Keratinocyte (primary cell): ENCODE measurements around the gene C20orf144. TPM values are rescaled to one million over a fixed set of nuclear protein-coding genes. Genes with fewer than 3 reads are reported as not detected.
"Not testable (repeated sequence)": the region's sequence is repeated elsewhere in the genome, so short reads cannot be mapped to it uniquely, and the experiment has no call there.

Source experiments
- DNase-seq: peaks from one replicate; pipeline ENCODE4 v3.0.0-alpha.2; 2011; ENCODE audit warnings: low read depth, missing footprints, low spot score
- FAIRE-seq: peaks from 2 replicates; lab custom pipeline; 2011; peaks lifted over from hg19 to GRCh38; lab: Jason Lieb, UNC
- H2AFZ ChIP-seq: 2 replicates; pipeline ENCODE4 v1.6.0; 2012; ENCODE audit warnings: low read length, control low read depth, inconsistent platforms; ENCODE audit not compliant: control insufficient read depth
- H3K27ac ChIP-seq: 2 replicates; pipeline ENCODE4 v1.5.1; 2011; ENCODE audit warnings: low read length; ENCODE audit not compliant: control insufficient read depth, insufficient read depth
- H3K27me3 ChIP-seq: 3 replicates; pipeline ENCODE4 v1.6.0; 2011; ENCODE audit warnings: low read length; ENCODE audit not compliant: control insufficient read depth, insufficient read depth; ENCODE audit errors: extremely low read depth
- H3K36me3 ChIP-seq, 2 experiments: 2 replicates in 1 of 2; 3 replicates in 1 of 2; pipeline ENCODE4 v1.5.1; 2011; ENCODE audit warnings: low read length in 2 of 2, mild to moderate bottlenecking in 1 of 2; ENCODE audit not compliant: control insufficient read depth in 2 of 2, insufficient read depth in 2 of 2; ENCODE audit errors: extremely low read depth in 1 of 2
- H3K4me1 ChIP-seq: 3 replicates; pipeline ENCODE4 v1.5.1; 2011; ENCODE audit warnings: low read length; ENCODE audit not compliant: control insufficient read depth, insufficient read depth; ENCODE audit errors: extremely low read depth
- H3K4me2 ChIP-seq: 3 replicates; pipeline ENCODE4 v1.6.0; 2011; ENCODE audit warnings: low read depth, low read length; ENCODE audit not compliant: control insufficient read depth, insufficient read depth; ENCODE audit errors: extremely low read depth
- H3K4me3 ChIP-seq, 3 experiments: fragments of 200-600 bp in 1 of 3; sonication (generic) in 1 of 3; 2 replicates in 2 of 3; 3 replicates in 1 of 3; pipeline ENCODE4 v1.5.1; 2011 to 2016; ENCODE audit warnings: low read length in 3 of 3, mild to moderate bottlenecking in 3 of 3, control low read depth in 2 of 3, inconsistent platforms in 1 of 3, low read depth in 1 of 3, mixed read lengths in 1 of 3, mixed run types in 1 of 3, moderate library complexity in 1 of 3; ENCODE audit not compliant: control insufficient read depth in 2 of 3, insufficient read depth in 2 of 3; ENCODE audit errors: extremely low read depth in 1 of 3
- H3K79me2 ChIP-seq: 2 replicates; pipeline ENCODE4 v1.6.0; 2012; ENCODE audit warnings: low read length; ENCODE audit not compliant: control insufficient read depth, insufficient read depth
- H3K9ac ChIP-seq: 3 replicates; pipeline ENCODE4 v1.6.0; 2011; ENCODE audit warnings: low read length; ENCODE audit not compliant: control insufficient read depth, insufficient read depth; ENCODE audit errors: extremely low read depth
- H3K9me1 ChIP-seq: 3 replicates; pipeline ENCODE4 v1.6.0; 2011; ENCODE audit warnings: low read length; ENCODE audit not compliant: control insufficient read depth, insufficient read depth; ENCODE audit errors: extremely low read depth
- H3K9me3 ChIP-seq: 2 replicates; pipeline ENCODE4 v1.5.1; 2012; ENCODE audit warnings: low read depth, low read length; ENCODE audit not compliant: control insufficient read depth
- H4K20me1 ChIP-seq: 3 replicates; pipeline ENCODE4 v1.6.0; 2011; ENCODE audit warnings: low read length; ENCODE audit not compliant: control insufficient read depth, insufficient read depth; ENCODE audit errors: extremely low read depth
- CTCF ChIP-seq, 3 experiments: IDR thresholded peaks in 1 of 3; conservative IDR thresholded peaks in 1 of 3; optimal IDR thresholded peaks in 1 of 3; 2 replicates in 2 of 3; 3 replicates in 1 of 3; pipeline versions ENCODE3 to v1.5.1; 2011; ENCODE audit warnings: low read length in 3 of 3, mild to moderate bottlenecking in 3 of 3, moderate library complexity in 2 of 3, control low read depth in 1 of 3, inconsistent platforms in 1 of 3; ENCODE audit not compliant: insufficient read depth in 2 of 3; ENCODE audit errors: extremely low read depth in 1 of 3
- EZH2 ChIP-seq: IDR thresholded peaks from one replicate; pipeline ENCODE4 v1.6.1; 2012; ENCODE audit warnings: inconsistent platforms, mild to moderate bottlenecking, low read length, moderate library complexity
- dilution Hi-C: fragments of 300-500 bp; cut with MboI; formaldehyde crosslinking; loops from one replicate; pipeline ENCODE4 v1.7.0; 2020; ENCODE audit warnings: low sequenced_read_pairs; ENCODE audit not compliant: extremely low pct_ligation_motif_present
- polyA plus RNA-seq, 5 experiments: library from polyadenylated mRNA; depleted of rRNA in 3 of 5; stranded (reverse) in 3 of 5; stranded (forward) in 1 of 5; unstranded in 1 of 5; fragments of >200 nt; gene quantifications; 1 replicate in 1 of 5; 2 replicates in 3 of 5; 3 replicates in 1 of 5; pipeline versions ENCODE4 v1.2.1 to v1.2.3, GENCODE V29; 2011 to 2012; ENCODE audit warnings: missing spikeins in 2 of 5, low read depth in 1 of 5, low replicate concordance in 1 of 5

C20orf144 gene
- polyA plus RNA-seq, 1 donor (not counting 4 experiments of a cell fraction or from before 2014, with no cell fraction given), result 0.03 TPM

- dilution Hi-C loops, result no loop called here
- Histone ChIP-seq H4K20me1 (no peaks in the 10 kb centered on the region), H3K9me3 (no peaks in the 10 kb centered on the region), H3K36me3 (no peaks in the 10 kb centered on the region), H3K9me1 (no peaks in the 10 kb centered on the region), H3K4me2 (no peak overlapping the region), H3K4me1 (no peaks in the 10 kb centered on the region), H3K79me2 (no peaks in the 10 kb centered on the region), H3K27me3 (no peaks in the 10 kb centered on the region), H3K9ac (no peak overlapping the region), H3K27ac (no peak overlapping the region), H2AFZ (no peak overlapping the region), H3K4me3 (no peak overlapping the region)
- FAIRE-seq (no peak), DNase-seq (no peak)
- TF ChIP-seq EZH2 (no peak), CTCF (optimal IDR thresholded peaks at IDR 0.05 in 1 of 3, IDR thresholded peaks at IDR 0.05 in 1 of 3, conservative IDR thresholded peaks at IDR 0.05 in 1 of 3; ENCODE audit: extremely low read depth in 1 of 3, insufficient read depth in 2 of 3, low read length in 3 of 3) (no peak)
Observed at GRCh38 chr20:33697129-33697528, 35.0 kb downstream of the C20orf144 start.

DNA sequence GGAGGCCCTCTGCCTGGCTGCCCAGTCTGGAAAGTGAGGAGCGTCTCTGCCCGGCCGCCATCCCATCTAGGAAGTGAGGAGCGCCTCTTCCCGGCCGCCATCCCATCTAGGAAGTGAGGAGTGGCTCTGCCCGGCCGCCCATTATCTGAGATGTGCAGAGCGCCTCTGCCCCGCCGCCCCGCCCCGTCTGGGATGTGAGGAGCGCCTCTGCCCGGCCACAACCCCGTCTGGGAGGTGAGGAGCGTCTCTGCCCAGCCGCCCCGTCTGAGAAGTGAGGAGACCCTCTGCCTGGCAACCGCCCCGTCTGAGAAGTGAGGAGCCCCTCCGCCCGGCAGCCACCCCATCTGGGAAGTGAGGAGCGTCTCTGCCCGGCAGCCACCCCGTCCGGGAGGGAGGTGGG lies 36.8 kb downstream of the C20orf144 start:
- H3K9me1 ChIP-seq, H3K36me3 ChIP-seq, H3K4me1 ChIP-seq, H3K4me2 ChIP-seq, H3K27ac ChIP-seq, dilution Hi-C loops, DNase-seq, H3K27me3 ChIP-seq, H3K9me3 ChIP-seq, H4K20me1 ChIP-seq, H3K4me3 ChIP-seq, H3K9ac ChIP-seq, H2AFZ ChIP-seq, H3K79me2 ChIP-seq, FAIRE-seq: not testable (repeated sequence)

- H3K4me1 ChIP-seq, H3K36me3 ChIP-seq, dilution Hi-C loops, DNase-seq, H3K4me3 ChIP-seq, H3K27ac ChIP-seq, H3K4me2 ChIP-seq, H2AFZ ChIP-seq, H3K9ac ChIP-seq, H3K9me3 ChIP-seq, H3K9me1 ChIP-seq, H3K79me2 ChIP-seq, H3K27me3 ChIP-seq, FAIRE-seq, H4K20me1 ChIP-seq: not testable (repeated sequence)
Observed at GRCh38 chr20:33700696-33701441, 38.7 kb downstream of the C20orf144 start.
